ENCODE data around the gene TEKT5. TPM values are rescaled to one million over a fixed set of nuclear protein-coding genes. Genes with fewer than 3 reads are reported as not detected.

TEKT5 gene
- total and polyA plus RNA-seq, 9 of the 15 experiments (the other 6 are each of a cell fraction or from before 2014, with no cell fraction given) = 0.10 to 0.19 TPM; not detected in 7

GRCh38 chr16:10683170-10683569 lies 11.6 kb downstream of the TEKT5 start (continued):
- TF ChIP-seq E2F5 (CRISPR knock-in tag; IDR thresholded peaks at IDR 0.05) (no peak), LEF1 (IDR thresholded peaks at IDR 0.05) (no peak), CHAMP1 (IDR thresholded peaks at IDR 0.05) (no peak), ZNF23 (CRISPR knock-in tag; IDR thresholded peaks at IDR 0.05) (no peak), NFIC (IDR thresholded peaks at IDR 0.05) (no peak), CEBPB (tag; IDR thresholded peaks at IDR 0.05) (no peak), ZNF695 (CRISPR knock-in tag; IDR thresholded peaks at IDR 0.05) (no peak), FOXP1 (CRISPR knock-in tag; IDR thresholded peaks at IDR 0.05) (no peak), SNRNP70 (optimal IDR thresholded peaks at IDR 0.05; ENCODE audit: low read depth, low read length) (no peak)

GRCh38 chr16:10682604-10683003 lies 12.1 kb downstream of the TEKT5 start:
- Histone ChIP-seq H3K79me2 (ENCODE audit: control insufficient read depth, insufficient read depth, low read length) (no peaks in the 10 kb centered on the region), H3K9me1 (ENCODE audit: control insufficient read depth, insufficient read depth, low read length) (no peaks in the 10 kb centered on the region), H3K27me3 (ENCODE audit: control insufficient read depth in 2 of 2, insufficient read depth in 2 of 2, low read length in 2 of 2) (peaks cover 37 to 49% of the 10 kb centered on the region in 2 experiments; a peak in 4 of 5 replicates), H3K9ac (ENCODE audit: insufficient read depth in 1 of 2, low read depth in 2 of 2, low read length in 2 of 2) (no peak overlapping the region), H3K4me3 (no peak overlapping the region), H3K4me2 (ENCODE audit: insufficient read depth, low read length) (no peak overlapping the region), H4K20me1 (replicated peaks; ENCODE audit: control insufficient read depth, insufficient read depth, low read length) (0 out of 2 replicates have a peak, but pooled peaks cover 4% of the 10 kb centered on the region), H3K9me3 (replicated peaks; ENCODE audit: control insufficient read depth, insufficient read depth, low read depth, low read length) (no peaks in the 10 kb centered on the region), H3K4me1 (replicated peaks in 1 of 2; ENCODE audit: control insufficient read depth in 2 of 2, insufficient read depth in 2 of 2, low read length in 2 of 2) (no peaks in the 10 kb centered on the region; a peak in 1 of 5 replicates), H3K36me3 (ENCODE audit: control insufficient read depth, insufficient read depth, low read length) (no peaks in the 10 kb centered on the region), H2AFZ (ENCODE audit: low read depth, low read length) (no peak overlapping the region), H3K27ac (ENCODE audit: extremely low read depth, low read depth, low read length) (no peak overlapping the region)
- in situ Hi-C loops (cut with MboI) = no loop called here
- DNase-seq (ENCODE audit: extremely low read depth in 1 of 4, low spot score in 3 of 4) (no peak), FAIRE-seq (no peak), ATAC-seq (no peak)
- 4% methylated on average over 7 of the region's 7 CpGs for WGBS (ENCODE audit: insufficient coverage, low coverage, missing lambda C conversion rate)
- ChIA-PET POLR2A (no interaction called here), CTCF (ENCODE audit: low intra/inter-chr PET ratio) (no interaction called here)
- intact Hi-C loops (cut with micrococcal nuclease) = no loop called here
- no TSS peak for BruUV-seq (replicated peaks)
- no peak for TF ChIP-seq ESRRA (IDR thresholded peaks at IDR 0.05; ENCODE audit: borderline replicate concordance, low read depth)
